ENCODE data around the gene SCML2.
"Not testable (repeated sequence)": the region's sequence is repeated elsewhere in the genome, so short reads cannot be mapped to it uniquely, and the experiment has no call there.

Gene SCML2

GRCh38 chrX:18354369-18355223 lies at the start of gene SCML2:
SCML2 (minus strand) TSS chrX:18354688; CDS start chrX:18334071, 20,617 bp downstream.
- peak; percentile 1 for DNase-seq

- no peak for DNase-seq
Measured at GRCh38 chrX:18401848-18402213, 47.3 kb upstream of the SCML2 start.

- no peak for DNase-seq
Measured at GRCh38 chrX:18394477-18394876, 40.0 kb upstream of the SCML2 start.

GRCh38 chrX:18390941-18391538 lies 36.6 kb upstream of the SCML2 start:
- DNase-seq: peak; percentile 1 to 5

GRCh38 chrX:18389966-18390365 lies 35.5 kb upstream of the SCML2 start:
- no peak for DNase-seq

- DNase-seq: peak in 1 of 2 donors; percentile 65
Measured at GRCh38 chrX:18377796-18378195, 23.3 kb upstream of the SCML2 start.

GRCh38 chrX:18375131-18375805 lies 20.8 kb upstream of the SCML2 start:
- DNase-seq: not testable (repeated sequence)

- DNase-seq: peak in 1 of 2 donors; percentile 14
Measured at GRCh38 chrX:18369096-18369495, 14.6 kb upstream of the SCML2 start.

- no peak for DNase-seq
Measured at GRCh38 chrX:18368402-18368801, 13.9 kb upstream of the SCML2 start.

GRCh38 chrX:18360867-18361266 lies 6.4 kb upstream of the SCML2 start:
- DNase-seq: no peak

- no peak for DNase-seq
Measured at GRCh38 chrX:18353931-18354368, 538 bp downstream of the SCML2 start.

- peak in 1 of 2 donors; percentile 68 for DNase-seq
Measured at GRCh38 chrX:18351784-18352183, 2.7 kb downstream of the SCML2 start.

GRCh38 chrX:18348047-18348446 lies 6.4 kb downstream of the SCML2 start:
- no peak for DNase-seq

GRCh38 chrX:18309401-18309800 lies 45.1 kb downstream of the SCML2 start:
- DNase-seq: no peak

GRCh38 chrX:18297251-18297650 lies 57.2 kb downstream of the SCML2 start:
- no peak for DNase-seq

GRCh38 chrX:18294893-18295292 lies 59.6 kb downstream of the SCML2 start:
- no peak for DNase-seq

- DNase-seq: no peak
Measured at GRCh38 chrX:18291006-18291545, 63.4 kb downstream of the SCML2 start.

GRCh38 chrX:18290200-18290599 lies 64.3 kb downstream of the SCML2 start:
- DNase-seq: no peak

GRCh38 chrX:18288716-18289115 lies 65.8 kb downstream of the SCML2 start:
- no peak for DNase-seq

GRCh38 chrX:18286322-18286831 lies 68.1 kb downstream of the SCML2 start:
- no peak for DNase-seq

GRCh38 chrX:18278449-18278848 lies 76.0 kb downstream of the SCML2 start:
- no peak for DNase-seq

- no peak for DNase-seq
Measured at GRCh38 chrX:18272222-18272621, 82.3 kb downstream of the SCML2 start.

- no peak for DNase-seq
Measured at GRCh38 chrX:18271725-18272124, 82.8 kb downstream of the SCML2 start.
